Measurements from ENCODE around the gene GRM8. TPM values are rescaled to one million over a fixed set of nuclear protein-coding genes. Genes with fewer than 3 reads are reported as not detected.

The GRM8 gene
- total and polyA plus RNA-seq, 8 donors = 0.26 to 0.75 (median 0.44) TPM; not detected in 2

DNA sequence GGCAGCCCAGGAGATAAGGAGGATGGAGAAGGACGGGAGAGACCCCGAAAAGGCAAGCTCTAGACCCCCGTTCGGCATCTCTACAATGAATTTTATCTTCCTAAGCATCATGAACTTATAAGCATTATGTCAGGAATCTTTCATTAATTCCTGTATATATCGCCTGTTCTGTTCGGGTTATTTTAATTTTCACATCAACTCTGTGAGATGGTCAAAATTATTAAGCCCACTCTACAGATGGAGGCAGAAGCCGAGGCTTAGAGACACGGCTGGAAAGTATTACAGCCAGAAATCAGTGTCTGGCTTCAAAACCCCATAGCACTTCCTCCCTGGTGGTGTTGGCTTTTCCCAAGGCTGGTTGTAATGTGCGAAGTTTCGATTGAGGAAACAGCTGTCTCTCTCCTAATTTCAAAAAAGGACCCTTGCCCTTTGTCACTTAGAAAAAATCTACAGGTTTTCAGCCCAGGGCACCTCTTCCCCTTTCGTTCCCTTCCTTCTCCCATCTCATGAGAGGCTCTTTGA is 1.5 kb upstream of the GRM8 start:
- no peak overlapping the region for H3K27ac ChIP-seq
- peaks cover 31 to 97% of the 10 kb centered on the region in 2 donors for H3K27me3 ChIP-seq
- peaks cover 15 to 34% of the 10 kb centered on the region in 2 donors for H3K4me1 ChIP-seq
- peak overlapping the region in 1 of 2 donors; percentile 68 for H3K4me3 ChIP-seq
- H3K9me3 ChIP-seq = no peaks in the 10 kb centered on the region
- TF ChIP-seq, protein P1, sequence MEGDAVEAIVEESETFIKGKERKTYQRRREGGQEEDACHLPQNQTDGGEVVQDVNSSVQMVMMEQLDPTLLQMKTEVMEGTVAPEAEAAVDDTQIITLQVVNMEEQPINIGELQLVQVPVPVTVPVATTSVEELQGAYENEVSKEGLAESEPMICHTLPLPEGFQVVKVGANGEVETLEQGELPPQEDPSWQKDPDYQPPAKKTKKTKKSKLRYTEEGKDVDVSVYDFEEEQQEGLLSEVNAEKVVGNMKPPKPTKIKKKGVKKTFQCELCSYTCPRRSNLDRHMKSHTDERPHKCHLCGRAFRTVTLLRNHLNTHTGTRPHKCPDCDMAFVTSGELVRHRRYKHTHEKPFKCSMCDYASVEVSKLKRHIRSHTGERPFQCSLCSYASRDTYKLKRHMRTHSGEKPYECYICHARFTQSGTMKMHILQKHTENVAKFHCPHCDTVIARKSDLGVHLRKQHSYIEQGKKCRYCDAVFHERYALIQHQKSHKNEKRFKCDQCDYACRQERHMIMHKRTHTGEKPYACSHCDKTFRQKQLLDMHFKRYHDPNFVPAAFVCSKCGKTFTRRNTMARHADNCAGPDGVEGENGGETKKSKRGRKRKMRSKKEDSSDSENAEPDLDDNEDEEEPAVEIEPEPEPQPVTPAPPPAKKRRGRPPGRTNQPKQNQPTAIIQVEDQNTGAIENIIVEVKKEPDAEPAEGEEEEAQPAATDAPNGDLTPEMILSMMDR (IDR thresholded peaks at IDR 0.05) = no peak
- no peak for ATAC-seq
- intact Hi-C loops (cut with DNase I) = no loop called here
- no peak for DNase-seq
- H3K36me3 ChIP-seq = no peaks in the 10 kb centered on the region

GRCh38 chr7:127253281-127254162 is 781 bp upstream of the GRM8 start:
- peaks cover 15 to 34% of the 10 kb centered on the region in 2 donors for H3K4me1 ChIP-seq
- intact Hi-C loops (cut with DNase I) = no loop called here
- H3K27me3 ChIP-seq = peaks cover 37 to 100% of the 10 kb centered on the region in 2 donors
- no peaks in the 10 kb centered on the region for H3K9me3 ChIP-seq
- H3K36me3 ChIP-seq = no peaks in the 10 kb centered on the region
- H3K27ac ChIP-seq = no peak overlapping the region
- peak; percentile 95 for ATAC-seq
- DNase-seq = peak; percentile 23 to 91 (median 53)
- TF ChIP-seq, protein P1 (IDR thresholded peaks at IDR 0.05) = peak; percentile 86 to 87
- H3K4me3 ChIP-seq = peak overlapping the region; percentile 44 to 68

- peaks cover 42 to 100% of the 10 kb centered on the region in 2 donors for H3K27me3 ChIP-seq
- intact Hi-C loops (cut with DNase I) = no loop called here
Observed at GRCh38 chr7:127252377-127252713, 396 bp downstream of the GRM8 start.

GRCh38 chr7:127251465-127252376 is 1.0 kb downstream of the GRM8 start:
- no peak for ATAC-seq

More at GRCh38 chr7:127252377-127252713, 396 bp downstream of the GRM8 start:
- no peak for DNase-seq
- H3K36me3 ChIP-seq = no peaks in the 10 kb centered on the region
- H3K9me3 ChIP-seq = no peaks in the 10 kb centered on the region
- TF ChIP-seq, protein P1 (IDR thresholded peaks at IDR 0.05) = no peak
- peak overlapping the region; percentile 44 to 68 for H3K4me3 ChIP-seq
- H3K4me1 ChIP-seq = peaks cover 15 to 34% of the 10 kb centered on the region in 2 donors
- ATAC-seq = no peak
- no peak overlapping the region for H3K27ac ChIP-seq

More at GRCh38 chr7:127251465-127252376, 1.0 kb downstream of the GRM8 start:
- peaks cover 15 to 34% of the 10 kb centered on the region in 2 donors for H3K4me1 ChIP-seq
- H3K36me3 ChIP-seq = no peaks in the 10 kb centered on the region
- H3K4me3 ChIP-seq = peak overlapping the region in 1 of 2 donors; percentile 68
- TF ChIP-seq, protein P1 (IDR thresholded peaks at IDR 0.05) = no peak
- no peak overlapping the region for H3K27ac ChIP-seq
- H3K27me3 ChIP-seq = peaks cover 42 to 100% of the 10 kb centered on the region in 2 donors
- DNase-seq = peak in 1 of 4 donors; percentile 64
- H3K9me3 ChIP-seq = no peaks in the 10 kb centered on the region
- intact Hi-C loops (cut with DNase I) = no loop called here
